ENCODE data around the gene CA12. TPM values are rescaled to one million over a fixed set of nuclear protein-coding genes. Genes with fewer than 3 reads are reported as not detected.

CA12 gene
- total and polyA plus RNA-seq, 2 donors (not counting 1 experiment from before 2014, with no cell fraction given): not detected

GRCh38 chr15:63318344-63318743, 63.3 kb downstream of the CA12 start:
- Histone ChIP-seq H3K4me3 (ENCODE audit: control extremely low read depth in 1 of 5, extremely low read depth in 1 of 5, insufficient read depth in 1 of 5, low read depth in 2 of 5, low read length in 4 of 5) (no peak overlapping the region), H3K79me2 (ENCODE audit: control insufficient read depth, insufficient read depth, low read length) (no peaks in the 10 kb centered on the region), H3K27ac (ENCODE audit: low read length in 2 of 2) (no peak overlapping the region), H3K4me2 (replicated peaks; ENCODE audit: low read depth, low read length, poor library complexity, severe bottlenecking) (no peak overlapping the region), H3K9ac (ENCODE audit: low read length) (no peak overlapping the region), H3K4me1 (ENCODE audit: control insufficient read depth in 2 of 2, insufficient read depth in 2 of 2, low read length in 2 of 2) (no peaks in the 10 kb centered on the region), H2AFZ (ENCODE audit: insufficient read depth, low read depth, low read length, poor library complexity, severe bottlenecking) (no peak overlapping the region), H3K27me3 (replicated peaks in 1 of 4; ENCODE audit: control extremely low read depth in 1 of 4, control insufficient read depth in 3 of 4, insufficient read depth in 4 of 4, low read length in 3 of 4) (no peaks in the 10 kb centered on the region), H3K9me3 (ENCODE audit: control extremely low read depth in 1 of 3, control insufficient read depth in 2 of 3, insufficient read depth in 1 of 3, low read length in 2 of 3) (no peaks in the 10 kb centered on the region), H3K36me3 (replicated peaks in 1 of 2; ENCODE audit: control extremely low read depth in 1 of 2, control insufficient read depth in 1 of 2, extremely low read depth in 1 of 2, insufficient read depth in 2 of 2, low read length in 1 of 2) (no peaks in the 10 kb centered on the region), H4K20me1 (ENCODE audit: control insufficient read depth, insufficient read depth, low read length, poor library complexity, severe bottlenecking) (no peaks in the 10 kb centered on the region)
- TF ChIP-seq CTCF (IDR thresholded peaks at IDR 0.05): no peak
- Mint-ChIP-seq H3K4me3 (no peak overlapping the region), H3K4me1 (peaks cover 7% of the 10 kb centered on the region), H3K27ac (no peak overlapping the region), H3K27me3 (no peaks in the 10 kb centered on the region), H3K9me3 (ENCODE audit: insufficient read depth) (no peaks in the 10 kb centered on the region)
- CTCF ChIA-PET: no interaction called here
- WGBS (ENCODE audit: insufficient coverage): no CpG with 5 or more reads among the region's 4 CpGs
- POLR2A ChIA-PET: no interaction called here
- intact Hi-C loops (cut with micrococcal nuclease): no loop called here
- no peak for ATAC-seq (ENCODE audit: low read depth)
- DNase-seq: no peak

GRCh38 chr15:63314409-63314808, 67.2 kb downstream of the CA12 start:
- H3K4me1 Mint-ChIP-seq: peaks cover 7% of the 10 kb centered on the region
- TF ChIP-seq EZH2 (IDR thresholded peaks at IDR 0.05; ENCODE audit: borderline replicate concordance, insufficient read depth, low read depth, low read length, poor library complexity, severe bottlenecking): no peak
- TF ChIP-seq CTCF (IDR thresholded peaks at IDR 0.05): no peak
- H3K4me2 ChIP-seq (replicated peaks; ENCODE audit: low read depth, low read length, poor library complexity, severe bottlenecking): no peak overlapping the region
- no peak overlapping the region for H3K27ac Mint-ChIP-seq
- H3K9me3 ChIP-seq (ENCODE audit: control extremely low read depth in 1 of 3, control insufficient read depth in 2 of 3, insufficient read depth in 1 of 3, low read length in 2 of 3): no peaks in the 10 kb centered on the region
- H3K9ac ChIP-seq (ENCODE audit: low read length): no peak overlapping the region
- no peaks in the 10 kb centered on the region for H3K4me1 ChIP-seq (ENCODE audit: control insufficient read depth in 2 of 2, insufficient read depth in 2 of 2, low read length in 2 of 2)
- no peak for ATAC-seq (ENCODE audit: low read depth)
- H3K9me3 Mint-ChIP-seq (ENCODE audit: insufficient read depth): no peaks in the 10 kb centered on the region
- no peaks in the 10 kb centered on the region for H3K79me2 ChIP-seq (ENCODE audit: control insufficient read depth, insufficient read depth, low read length)
- H3K27me3 Mint-ChIP-seq: no peaks in the 10 kb centered on the region
- no peaks in the 10 kb centered on the region for H3K36me3 ChIP-seq (replicated peaks in 1 of 2; ENCODE audit: control extremely low read depth in 1 of 2, control insufficient read depth in 1 of 2, extremely low read depth in 1 of 2, insufficient read depth in 2 of 2, low read length in 1 of 2)
- H3K27ac ChIP-seq (ENCODE audit: low read length in 2 of 2): no peak overlapping the region
- intact Hi-C loops (cut with micrococcal nuclease): no loop called here
- H3K4me3 Mint-ChIP-seq: no peak overlapping the region
- ChIA-PET POLR2A (no interaction called here), CTCF (no interaction called here)
- no peaks in the 10 kb centered on the region for H3K27me3 ChIP-seq (replicated peaks in 1 of 4; ENCODE audit: control extremely low read depth in 1 of 4, control insufficient read depth in 3 of 4, insufficient read depth in 4 of 4, low read length in 3 of 4)
- WGBS (ENCODE audit: insufficient coverage): no CpG with 5 or more reads among the region's 2 CpGs
- H3K4me3 ChIP-seq (ENCODE audit: control extremely low read depth in 1 of 5, extremely low read depth in 1 of 5, insufficient read depth in 1 of 5, low read depth in 2 of 5, low read length in 4 of 5): no peak overlapping the region
- H4K20me1 ChIP-seq (ENCODE audit: control insufficient read depth, insufficient read depth, low read length, poor library complexity, severe bottlenecking): no peaks in the 10 kb centered on the region
- no peak for DNase-seq
- no peak overlapping the region for H2AFZ ChIP-seq (ENCODE audit: insufficient read depth, low read depth, low read length, poor library complexity, severe bottlenecking)
